GM21381 (cell line): ENCODE measurements around the gene MOSMO.
"Not testable (repeated sequence)": the region's sequence is repeated elsewhere in the genome, so short reads cannot be mapped to it uniquely, and the experiment has no call there.

ENCODE experiments used
- ATAC-seq: cut with Tn5 transposase; IDR thresholded peaks from one replicate; pipeline ENCODE4 v1.9.1; 2021; ENCODE audit warnings: mild to moderate bottlenecking, moderate library complexity; ENCODE audit not compliant: unreplicated experiment

MOSMO gene

DNA sequence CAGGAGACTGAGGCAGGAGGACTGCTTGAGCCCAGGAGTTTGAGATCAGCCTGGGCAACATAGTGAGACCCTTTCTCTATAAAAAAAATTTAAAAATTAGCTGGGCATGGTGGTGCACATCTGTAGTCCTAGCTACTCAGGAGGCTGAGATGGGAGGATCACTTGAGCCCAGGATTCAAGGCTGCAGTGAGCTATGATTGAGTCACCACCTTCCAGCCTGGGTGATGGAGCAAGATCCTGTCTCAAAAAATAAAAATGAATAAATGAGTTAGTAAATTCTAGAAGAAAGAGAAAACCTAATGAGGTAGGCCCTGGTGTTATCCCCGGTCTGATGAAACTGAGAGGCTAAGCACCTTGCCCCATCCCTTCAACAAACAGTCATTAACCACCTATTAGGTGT is 5.9 kb upstream of the MOSMO start:
- not testable (repeated sequence) for ATAC-seq

DNA sequence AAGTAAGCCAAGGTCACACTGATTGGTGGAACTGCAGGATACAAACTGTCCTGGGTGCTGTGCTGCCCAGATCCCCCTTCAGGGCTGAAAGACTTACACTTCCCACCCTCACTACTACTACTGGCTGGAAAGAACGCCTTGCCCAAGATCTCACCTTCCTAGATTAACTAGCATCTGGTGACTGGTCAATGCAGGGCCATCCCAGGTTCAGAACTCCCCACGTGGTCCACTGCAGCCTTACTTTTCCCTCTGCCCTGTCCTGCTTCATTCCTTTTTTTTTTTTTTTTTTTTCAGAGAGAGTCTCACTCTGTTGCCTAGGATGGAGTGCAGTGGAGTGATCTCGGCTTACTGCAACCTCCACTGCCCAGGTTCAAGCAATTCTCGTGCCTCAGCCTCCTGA is 4.7 kb upstream of the MOSMO start:
- no peak for ATAC-seq

DNA sequence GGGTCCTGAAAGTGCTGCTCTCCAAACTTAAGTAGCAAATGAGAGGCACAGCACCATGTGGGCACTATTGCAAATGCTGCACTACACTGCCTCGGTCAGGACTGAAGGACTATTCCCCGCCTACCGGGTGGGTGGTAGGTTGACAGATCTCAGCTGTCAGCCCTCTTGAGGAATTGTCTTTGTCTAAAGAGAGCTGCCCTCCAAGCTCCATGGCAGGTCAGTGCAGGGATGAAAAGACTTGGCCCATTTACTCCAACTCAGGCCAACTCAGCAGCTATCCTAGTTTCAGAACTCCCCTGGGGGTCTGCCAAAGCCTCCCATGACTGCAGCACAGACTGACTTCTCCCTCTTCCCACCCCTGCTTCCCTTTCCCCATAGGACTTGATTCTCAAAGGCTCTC is 3.6 kb upstream of the MOSMO start:
- no peak for ATAC-seq

DNA sequence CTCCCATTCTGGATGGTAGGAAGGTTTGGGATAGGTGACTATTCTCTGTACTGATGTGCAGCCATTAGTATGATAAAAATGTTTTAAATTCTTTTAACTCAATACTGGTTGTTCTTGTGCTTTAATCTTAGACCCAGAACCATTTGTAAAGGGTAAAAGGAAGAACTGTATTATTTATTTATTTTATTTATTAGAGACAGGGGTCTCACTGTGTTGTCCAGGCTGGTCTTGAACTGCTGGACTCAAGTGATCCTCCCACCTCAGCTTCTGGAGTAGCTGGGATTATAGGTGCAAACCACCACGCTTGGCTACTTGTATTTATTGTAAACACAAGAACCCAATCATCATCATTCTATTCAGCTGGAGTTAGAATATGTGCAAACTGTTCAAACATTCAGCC is 2.2 kb upstream of the MOSMO start:
- ATAC-seq, result no peak

DNA sequence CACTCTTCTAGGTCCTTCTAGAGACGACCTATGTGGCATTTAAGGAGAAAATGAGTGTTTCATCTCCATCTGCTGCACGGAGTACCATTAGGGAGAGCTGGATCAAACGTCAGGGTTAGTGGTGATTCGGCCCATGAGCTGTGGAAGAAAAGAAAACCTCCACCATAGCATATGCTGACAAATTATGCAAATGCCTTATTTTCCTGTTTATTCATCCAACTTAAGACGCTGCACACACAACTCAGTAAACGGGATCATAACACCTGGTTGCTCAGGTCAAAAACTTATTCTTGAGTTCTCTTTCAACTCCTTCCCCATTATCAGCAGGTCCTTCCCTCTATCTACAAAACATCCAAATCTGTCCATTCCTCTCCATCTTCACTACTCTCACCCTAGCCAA is 1.3 kb upstream of the MOSMO start:
- no peak for ATAC-seq

DNA sequence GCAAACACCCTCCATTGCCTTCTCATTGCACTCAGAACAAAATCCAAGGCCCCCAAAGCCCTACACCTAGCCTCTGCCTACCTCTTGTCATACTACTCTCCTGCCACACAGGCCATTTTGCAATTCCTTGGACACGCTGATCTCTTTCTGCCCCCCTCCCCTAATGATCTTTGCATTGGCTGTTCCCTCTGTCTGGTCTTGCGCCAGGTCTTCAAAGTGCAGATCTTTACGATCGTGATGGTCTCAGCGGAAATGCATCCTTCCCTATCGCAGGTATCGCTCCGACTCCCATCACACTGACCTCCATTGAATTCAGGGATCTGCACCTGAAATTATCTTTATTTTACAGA is 777 bp upstream of the MOSMO start:
- ATAC-seq, result no peak

DNA sequence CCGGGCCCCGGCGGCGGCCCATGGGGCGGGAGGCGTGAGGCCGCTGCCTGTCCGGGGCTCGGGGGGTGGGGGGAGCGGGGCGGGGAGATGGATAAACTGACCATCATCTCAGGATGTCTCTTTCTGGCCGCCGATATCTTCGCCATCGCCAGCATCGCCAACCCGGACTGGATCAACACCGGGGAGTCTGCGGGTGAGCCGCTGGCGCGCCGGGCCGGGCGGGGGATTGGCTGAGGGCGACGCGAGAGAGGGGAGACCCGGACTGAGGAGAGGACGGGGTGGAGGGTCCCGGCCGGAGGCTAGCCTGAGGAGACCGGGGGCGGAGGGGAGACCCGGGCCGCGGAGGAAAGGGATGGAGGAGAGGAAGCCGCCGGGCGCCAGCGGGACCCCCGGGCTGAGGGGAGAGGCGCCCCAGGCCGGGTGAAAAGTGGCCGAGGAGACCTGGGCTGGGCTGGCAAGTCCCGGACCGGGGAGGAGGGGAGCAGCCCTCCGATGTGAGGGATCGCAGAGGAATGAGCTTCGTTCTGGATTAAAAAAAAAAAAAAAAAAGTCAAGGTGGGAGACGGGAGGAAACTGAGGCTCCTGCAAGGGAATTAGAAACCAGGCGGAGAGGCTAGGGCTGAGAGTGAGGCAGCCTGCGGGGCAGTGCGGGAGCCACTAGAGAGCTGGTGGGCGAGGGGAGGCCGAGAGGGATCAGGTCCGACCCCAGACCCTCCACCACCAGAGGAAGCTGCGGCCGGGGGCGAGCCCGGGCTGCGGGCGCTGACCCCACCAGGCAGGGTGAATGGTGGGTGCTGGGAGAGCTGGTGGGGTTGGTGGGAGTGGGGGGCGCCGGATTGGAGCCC is 526 bp downstream of the MOSMO start:
- peak; percentile 27 for ATAC-seq

DNA sequence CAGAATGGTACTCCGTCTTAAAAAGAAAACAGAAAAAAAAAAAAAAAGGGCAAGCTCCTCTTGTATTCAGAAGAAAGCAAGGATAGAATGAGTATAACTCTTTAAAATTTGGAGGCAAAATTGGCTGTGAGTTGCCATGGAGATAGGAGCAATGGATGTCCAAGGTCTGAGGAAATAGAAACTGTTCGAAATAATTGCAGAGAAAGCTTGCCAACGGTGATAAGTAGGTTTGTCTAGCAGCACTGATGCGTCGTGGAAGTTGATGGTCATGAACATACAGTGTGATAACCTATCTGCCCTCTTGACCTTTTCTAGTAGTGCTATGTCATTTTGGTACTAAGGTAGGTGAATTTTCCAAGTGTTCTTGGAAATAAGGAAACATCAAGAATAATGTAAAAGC is 3.0 kb downstream of the MOSMO start:
- no peak for ATAC-seq

DNA sequence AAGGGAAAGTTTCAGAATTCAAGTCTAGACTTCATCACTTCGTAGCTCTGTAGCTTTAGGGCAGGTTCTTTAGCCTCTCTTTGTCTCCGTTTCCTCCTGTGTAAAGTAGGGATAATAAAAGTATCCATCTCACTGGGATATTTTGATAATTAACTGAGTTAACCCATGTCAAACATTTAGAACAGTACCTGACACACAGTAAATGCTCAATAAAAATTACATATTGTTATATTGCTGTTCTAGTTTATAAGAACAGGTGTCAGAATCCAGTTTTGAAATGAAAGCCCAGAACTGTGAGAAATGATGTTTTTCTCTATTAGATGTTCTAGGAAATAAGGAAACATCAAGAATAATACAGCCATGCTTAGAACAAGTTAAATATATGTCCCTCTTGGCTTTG is 4.3 kb downstream of the MOSMO start:
- no peak for ATAC-seq

DNA sequence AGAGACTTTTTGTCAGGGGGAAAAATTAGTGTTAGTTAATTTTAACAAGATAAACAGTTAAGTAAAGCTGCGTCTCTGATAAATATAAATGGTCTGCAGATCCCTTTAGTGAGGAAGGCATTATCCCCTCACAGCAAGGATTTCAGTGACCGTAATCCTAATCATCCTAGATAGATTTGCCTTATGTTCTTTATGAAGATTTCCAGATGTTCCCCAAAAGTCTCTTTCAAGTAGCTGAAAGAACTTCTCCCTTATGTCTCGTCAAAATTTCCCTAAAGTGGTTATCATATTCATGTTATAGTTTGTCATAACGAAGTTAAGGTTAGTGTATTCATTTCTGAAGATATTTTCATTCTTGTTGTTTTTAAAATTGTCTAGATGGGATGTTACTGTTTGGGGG is 5.6 kb downstream of the MOSMO start:
- ATAC-seq, result no peak

DNA sequence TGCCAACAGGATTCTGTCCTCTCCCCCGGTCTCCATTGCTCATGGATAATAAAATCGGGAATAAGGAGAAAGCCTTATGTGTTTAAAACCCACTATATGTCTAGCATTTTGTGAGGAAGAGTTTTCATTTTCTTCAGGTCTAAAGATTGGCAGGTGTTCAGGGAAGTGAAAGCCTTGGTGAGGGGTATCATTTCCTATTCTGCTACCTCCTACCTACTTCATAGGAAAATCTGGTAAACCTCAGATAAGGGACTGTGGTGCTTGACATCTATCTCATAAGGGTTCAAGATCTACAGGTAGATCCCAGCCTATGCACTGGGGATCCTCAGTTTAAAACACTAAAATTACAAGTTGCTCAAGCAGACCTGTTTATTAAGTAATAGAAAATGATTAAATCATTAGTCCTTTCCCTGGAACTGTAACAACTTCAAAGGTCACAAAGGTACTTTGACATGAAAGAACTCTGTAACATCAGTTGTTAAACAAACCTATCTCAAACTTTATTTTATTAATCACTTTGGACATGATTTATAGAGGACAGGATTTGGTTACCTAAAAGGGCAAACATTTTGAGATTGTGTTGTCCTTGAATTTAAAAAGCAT is 6.5 kb downstream of the MOSMO start:
- no peak for ATAC-seq

DNA sequence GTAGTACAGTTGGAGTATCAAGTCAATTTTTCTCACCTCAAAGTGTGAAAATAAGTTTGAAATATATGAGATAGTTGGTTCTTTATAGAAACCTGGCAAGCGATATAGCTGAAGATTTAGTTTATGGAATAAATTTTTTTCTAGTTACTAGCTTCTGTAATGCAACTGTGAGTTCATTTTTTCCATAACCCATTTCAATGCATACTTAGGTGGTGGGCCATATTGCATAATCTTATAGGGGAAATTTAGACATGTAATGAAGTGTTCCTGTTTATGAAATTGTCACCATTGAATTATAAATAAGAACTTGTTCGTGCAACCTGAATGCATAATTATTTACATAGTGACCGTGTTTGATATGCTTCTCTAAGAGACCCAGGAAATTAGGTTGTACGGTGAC is 9.0 kb downstream of the MOSMO start:
- ATAC-seq, result no peak

DNA sequence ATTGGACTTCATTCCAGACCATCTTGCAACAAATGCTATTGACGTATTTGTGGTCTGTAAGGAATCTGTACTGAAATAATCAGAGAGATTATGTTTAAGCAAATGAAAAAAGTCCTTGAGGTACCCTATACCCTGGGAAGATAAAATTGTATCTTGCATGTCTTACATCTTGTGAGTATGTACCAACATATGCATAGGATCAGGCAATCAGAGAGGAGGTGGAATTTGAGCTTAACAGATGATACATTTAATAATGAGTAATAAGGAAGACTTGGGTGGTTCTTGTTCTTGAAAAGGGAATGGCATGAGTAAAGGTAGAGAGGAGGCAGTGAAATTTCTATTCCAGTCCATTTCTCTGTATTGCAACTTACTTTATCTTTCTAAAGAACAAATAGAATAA is 10.6 kb downstream of the MOSMO start:
- no peak for ATAC-seq

DNA sequence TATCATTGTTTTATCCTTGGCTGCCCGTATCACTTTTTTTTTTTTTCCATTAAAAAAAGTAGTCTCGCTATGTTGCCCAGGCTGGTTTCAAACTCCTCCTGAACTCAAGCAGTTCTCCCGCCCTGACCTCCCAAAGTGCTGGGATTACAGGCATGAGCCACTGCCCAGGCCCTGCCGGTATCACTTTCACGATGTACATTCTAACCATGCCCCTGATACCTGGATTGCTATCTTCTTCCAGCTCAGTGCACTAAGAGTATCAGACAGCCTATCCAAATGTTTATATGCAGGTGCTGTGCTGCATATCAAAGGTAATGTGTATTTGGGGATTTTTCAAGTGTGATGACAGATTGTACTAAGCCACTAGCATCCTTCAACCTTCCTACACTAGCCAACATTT is 14.2 kb downstream of the MOSMO start:
- ATAC-seq, result no peak

DNA sequence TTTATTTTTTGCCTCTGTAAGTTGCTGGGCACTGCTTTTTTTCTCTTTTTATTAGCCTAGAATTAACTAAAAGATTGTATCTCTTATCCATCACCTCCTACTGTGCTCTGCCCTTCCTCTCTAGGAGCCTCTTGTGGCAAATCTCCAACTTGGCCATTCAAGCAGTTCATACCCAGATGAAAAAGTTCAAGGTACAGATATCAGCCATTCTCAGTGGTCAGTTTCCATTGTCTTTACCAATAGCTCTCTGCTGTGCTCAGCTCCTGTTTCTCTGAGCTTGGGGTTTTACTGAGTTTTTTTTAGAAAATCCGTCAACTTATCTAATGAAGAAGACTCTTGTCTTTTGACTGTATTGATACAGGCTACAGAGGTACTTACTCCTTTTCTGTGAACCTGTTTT is 15.6 kb downstream of the MOSMO start:
- no peak for ATAC-seq

DNA sequence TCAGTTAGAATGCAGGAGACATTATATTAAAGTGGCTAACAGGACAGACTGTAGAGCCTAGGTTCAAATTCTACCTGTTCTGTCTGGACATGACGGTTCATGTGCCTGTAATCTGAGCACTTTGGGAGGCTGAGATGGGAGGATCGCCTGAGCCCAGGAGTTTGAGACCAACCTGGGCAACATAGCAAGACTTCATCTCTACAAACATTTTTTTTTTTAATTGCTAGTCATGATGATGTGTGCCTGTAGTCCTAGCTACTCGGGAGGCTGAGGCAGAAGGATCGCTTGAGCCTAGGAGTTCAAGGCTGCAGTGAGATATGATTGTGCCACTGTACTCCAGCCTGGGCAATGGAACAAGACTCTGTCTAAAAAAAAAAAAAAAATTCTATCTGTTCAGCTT is 16.9 kb downstream of the MOSMO start:
- not testable (repeated sequence) for ATAC-seq

DNA sequence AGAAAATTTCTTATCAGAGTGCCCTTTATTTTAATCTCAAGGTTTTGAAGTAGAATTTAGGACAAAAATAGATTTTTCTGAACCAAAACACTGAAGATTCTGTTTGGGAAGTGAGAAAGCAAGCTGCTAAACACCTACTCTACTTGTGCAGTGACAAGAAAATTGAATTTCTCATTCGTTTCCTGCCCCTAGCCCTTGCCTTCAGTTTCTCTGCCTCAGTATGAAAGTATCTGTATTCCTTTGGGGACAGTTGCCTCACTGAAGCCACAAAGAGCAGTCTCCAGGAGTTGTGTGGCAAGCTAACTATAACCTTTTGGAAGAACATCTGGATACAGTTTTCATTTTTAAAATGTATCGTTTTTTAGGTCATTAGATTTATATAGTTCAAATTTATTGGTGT is 19.7 kb downstream of the MOSMO start:
- ATAC-seq, result no peak

DNA sequence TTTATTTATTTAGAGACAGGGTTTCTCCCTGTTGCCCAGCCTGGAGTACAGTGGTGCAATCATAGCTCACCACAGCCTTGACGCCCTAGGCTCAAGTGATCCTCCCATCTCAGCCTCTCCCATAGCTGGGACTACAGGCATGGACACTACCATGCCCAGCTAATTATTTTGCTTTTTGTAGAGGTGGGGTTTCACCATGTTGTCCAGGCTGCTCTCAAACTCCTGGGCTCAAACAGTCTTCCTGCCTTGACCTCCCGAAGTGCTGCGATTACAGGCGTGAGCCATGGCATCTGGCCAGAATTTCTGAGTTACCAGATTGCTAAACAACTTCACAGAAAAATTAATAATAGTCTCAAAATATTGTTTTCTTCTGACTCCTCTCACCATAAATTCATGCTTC is 21.7 kb downstream of the MOSMO start:
- ATAC-seq, result no peak

DNA sequence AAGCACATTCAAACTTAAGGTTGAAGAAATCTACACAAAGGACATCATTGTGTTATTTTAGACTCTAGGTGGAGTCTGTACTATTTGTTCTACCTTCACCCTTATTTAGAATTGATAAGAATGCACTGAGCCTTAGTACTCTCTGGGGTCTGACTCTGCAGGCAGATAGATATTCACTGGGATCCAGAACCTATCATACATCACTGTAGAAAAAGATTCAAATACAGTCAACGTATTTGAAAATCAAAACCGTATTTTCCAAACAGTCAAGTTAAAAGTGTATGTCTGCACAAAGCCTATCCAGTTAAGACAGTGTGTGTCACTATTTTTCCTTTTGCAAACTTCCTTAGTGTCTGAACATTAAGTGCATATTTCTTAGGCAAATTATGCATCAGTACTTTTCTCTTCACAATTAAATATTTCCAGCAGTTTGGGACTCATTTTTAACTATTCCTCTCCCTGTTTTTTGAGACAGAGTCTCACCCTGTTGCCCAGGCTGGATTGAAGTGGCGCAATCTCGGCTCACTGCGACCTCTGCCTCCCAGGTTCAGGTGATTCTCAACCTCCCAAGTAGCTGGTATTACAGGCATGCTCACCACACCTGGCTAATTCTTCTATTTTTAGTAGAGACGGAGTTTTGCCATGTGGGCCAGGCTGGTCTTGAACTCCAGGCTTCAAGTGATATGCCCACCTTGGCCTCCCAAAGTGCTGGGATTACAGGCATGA is 22.3 kb downstream of the MOSMO start:
- no peak for ATAC-seq

DNA sequence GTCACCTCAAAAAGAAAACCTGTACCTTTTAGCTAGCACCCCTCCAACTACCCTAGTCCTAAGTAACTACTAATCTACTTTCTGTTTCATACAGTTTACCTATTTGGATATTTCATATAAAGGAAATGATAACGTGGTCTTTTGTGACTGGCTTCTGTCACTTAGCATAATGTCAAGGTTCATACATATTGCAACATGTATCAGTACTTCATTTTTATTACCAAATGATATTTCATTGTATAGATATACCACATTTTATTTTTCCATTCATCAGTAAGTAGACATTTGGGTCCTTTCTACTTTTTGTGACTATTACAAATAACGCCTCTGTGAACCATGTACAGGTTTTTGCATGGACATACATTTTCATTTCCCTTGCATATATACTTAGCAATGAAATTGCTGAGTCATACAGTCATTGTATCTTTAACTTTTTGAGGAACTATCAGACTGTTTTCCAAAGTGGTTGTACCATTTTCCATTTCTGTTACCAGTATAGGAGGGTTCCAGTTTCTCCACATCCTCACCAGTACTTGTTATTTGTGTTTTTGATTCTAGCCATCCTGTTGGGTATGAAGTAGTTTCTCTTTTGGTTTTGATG is 23.7 kb downstream of the MOSMO start:
- no peak for ATAC-seq

DNA sequence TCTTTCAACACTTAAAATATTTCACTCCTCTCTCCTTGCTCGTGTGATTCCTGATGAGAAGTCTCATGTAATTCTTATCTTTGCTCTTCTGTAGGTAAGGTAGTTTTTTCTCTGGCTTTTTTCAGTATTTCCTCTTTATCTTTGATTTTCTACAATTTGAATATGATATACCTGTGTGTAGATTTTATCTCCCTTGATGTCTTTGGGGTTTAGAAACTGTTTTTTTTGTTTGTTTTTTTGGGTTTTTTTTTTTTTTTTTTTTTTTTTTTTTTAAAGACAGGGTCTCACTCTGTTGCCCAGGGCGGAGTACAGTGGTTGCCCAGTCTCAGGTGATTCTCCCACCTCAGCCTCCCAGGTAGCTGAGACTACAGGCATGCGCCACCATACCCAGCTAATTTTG is 26.6 kb downstream of the MOSMO start:
- ATAC-seq, result no peak

DNA sequence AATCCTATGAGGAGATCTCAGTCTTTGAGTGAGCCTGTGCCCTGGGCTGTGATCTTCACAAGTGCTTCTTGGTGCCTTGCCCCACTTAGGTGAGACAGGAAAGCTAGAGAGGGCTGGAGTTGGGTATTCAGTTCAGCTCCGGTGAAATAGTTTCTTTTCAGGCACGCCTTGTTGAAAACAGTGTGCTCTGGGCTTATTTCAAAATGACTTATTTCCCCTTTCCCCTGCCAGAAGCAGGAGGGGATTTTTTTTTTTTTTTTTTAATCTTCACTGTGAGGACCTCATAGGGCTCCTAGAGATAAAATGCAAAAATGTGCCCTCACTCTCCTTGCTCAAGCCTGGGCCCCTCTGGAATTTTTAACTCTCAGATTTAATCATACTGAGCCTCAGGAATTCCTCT is 27.2 kb downstream of the MOSMO start:
- ATAC-seq, result no peak
